ENCODE measurements around the gene TEN1. TPM values are rescaled to one million over a fixed set of nuclear protein-coding genes. Genes with fewer than 3 reads are reported as not detected.
A peak's percentile ranks its signal among the peaks of the same experiment; 100 is the strongest.

The TEN1 gene
- total RNA-seq, 2 donors from 2014 or later = 6.5 to 9.2 TPM

- peaks cover 77% of the 10 kb centered on the region for H3K4me1 ChIP-seq
- peak in 1 of 4 donors; percentile 46 for DNase-seq
- 71 to 86% methylated on average over 18 of the region's 18 CpGs for WGBS, 2 donors
These were observed 1.4 kb downstream of the TEN1 start for GRCh38 chr17:75980188-75981018.

GRCh38 chr17:75981019-75981615, 2.1 kb downstream of the TEN1 start:
- no peak overlapping the region for H3K4me3 ChIP-seq
- H3K27ac ChIP-seq = peak overlapping the region; percentile 52 to 99 (median 97)

More at GRCh38 chr17:75980188-75981018, 1.4 kb downstream of the TEN1 start:
- intact Hi-C loops (cut with DNase I) = no loop called here
- Histone ChIP-seq H3K27ac (peak overlapping the region; percentile 97 to 99 (median 98)), H3K36me3 (replicated peaks in 1 of 2; ENCODE audit: insufficient read depth in 1 of 2, low read depth in 2 of 2) (no peaks in the 10 kb centered on the region), H3K9me3 (no peaks in the 10 kb centered on the region), H3K4me3 (peak overlapping the region in 1 of 2 donors; percentile 74), H3K27me3 (no peaks in the 10 kb centered on the region)
- no peak for ATAC-seq
- no peak for TF ChIP-seq CTCF (IDR thresholded peaks at IDR 0.05)
- TF ChIP-seq POLR2A (IDR thresholded peaks at IDR 0.05) = no peak

GRCh38 chr17:75983501-75984181, 4.6 kb downstream of the TEN1 start:
- Histone ChIP-seq H3K9me3 (no peaks in the 10 kb centered on the region), H3K27ac (peak overlapping the region; percentile 89 to 99 (median 97)), H3K4me1 (peaks cover 54% of the 10 kb centered on the region), H3K36me3 (replicated peaks in 1 of 2; ENCODE audit: insufficient read depth in 1 of 2, low read depth in 2 of 2) (peaks cover 0 to 5% of the 10 kb centered on the region in 2 donors), H3K27me3 (no peaks in the 10 kb centered on the region), H3K4me3 (no peak overlapping the region)
- 18 to 28% methylated on average over 6 of the region's 6 CpGs for WGBS, 2 donors
- peak in 2 of 3 donors; percentile 46 to 55 for TF ChIP-seq POLR2A (IDR thresholded peaks at IDR 0.05)
- no peak for TF ChIP-seq CTCF (IDR thresholded peaks at IDR 0.05)
- ATAC-seq = peak; percentile 59
- intact Hi-C loops (cut with DNase I) = no loop called here
- DNase-seq = peak; percentile 79 to 93 (median 90)

More at GRCh38 chr17:75981019-75981615, 2.1 kb downstream of the TEN1 start:
- Histone ChIP-seq H3K36me3 (replicated peaks in 1 of 2; ENCODE audit: insufficient read depth in 1 of 2, low read depth in 2 of 2) (no peaks in the 10 kb centered on the region), H3K9me3 (no peaks in the 10 kb centered on the region), H3K27me3 (no peaks in the 10 kb centered on the region), H3K4me1 (peaks cover 70% of the 10 kb centered on the region)
- TF ChIP-seq CTCF (IDR thresholded peaks at IDR 0.05) (no peak), POLR2A (IDR thresholded peaks at IDR 0.05) (no peak)
- 76 to 78% methylated on average over 7 of the region's 7 CpGs for WGBS, 2 donors
- DNase-seq (no peak), ATAC-seq (no peak)
- intact Hi-C loops (cut with DNase I) = no loop called here

- Histone ChIP-seq H3K36me3 (replicated peaks in 1 of 2; ENCODE audit: insufficient read depth in 1 of 2, low read depth in 2 of 2) (peaks cover 0 to 5% of the 10 kb centered on the region in 2 donors), H3K4me1 (peaks cover 42% of the 10 kb centered on the region), H3K27ac (no peak overlapping the region), H3K27me3 (no peaks in the 10 kb centered on the region), H3K9me3 (no peaks in the 10 kb centered on the region), H3K4me3 (no peak overlapping the region)
- intact Hi-C loops (cut with DNase I) = no loop called here
- TF ChIP-seq CTCF (IDR thresholded peaks at IDR 0.05) (no peak), POLR2A (IDR thresholded peaks at IDR 0.05) (no peak)
- ATAC-seq = no peak
- no peak for DNase-seq
- WGBS, 2 donors = 83 to 84% methylated on average over 4 of the region's 4 CpGs
These were observed 6.9 kb downstream of the TEN1 start for GRCh38 chr17:75985986-75986385.

All from body of pancreas (tissue), 4 donors.